Hematopoietic multipotent progenitor cell treated with erythropoietin and hydrocortisone succinate and interleukin-3 and kit ligand, for 8 days (in vitro differentiated cells): Measurements from ENCODE around the gene UBE2I.

Experiments
- DNase-seq: peaks from one replicate; pipeline ENCODE4 v3.0.0-alpha.2; 2015

Gene UBE2I

GRCh38 chr16:1344499-1344898 is 35.1 kb downstream of the UBE2I start:
- no peak for DNase-seq

DNA sequence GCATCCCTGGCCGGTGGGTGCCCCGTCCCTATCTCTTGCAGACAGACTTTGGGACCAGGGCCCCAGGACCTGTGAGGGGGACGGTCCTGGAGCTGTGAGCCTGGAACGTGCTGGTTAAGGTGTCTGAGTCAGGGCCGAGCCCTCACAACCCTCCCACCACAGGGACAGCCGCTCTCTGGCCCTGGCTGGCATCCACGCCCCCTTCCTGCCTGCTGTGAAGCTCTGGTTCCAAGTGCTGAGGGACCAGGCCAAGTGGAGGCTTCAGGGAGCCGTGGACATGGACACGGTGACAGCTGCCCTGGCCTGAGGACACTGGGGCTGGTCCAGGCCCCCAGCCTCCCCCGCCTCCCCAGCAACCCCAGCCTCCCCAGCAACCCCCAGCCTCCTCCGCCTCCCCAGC is 35.7 kb downstream of the UBE2I start:
- no peak for DNase-seq

- no peak for DNase-seq
These were observed 36.4 kb downstream of the UBE2I start for GRCh38 chr16:1345651-1346421.

GRCh38 chr16:1346422-1347285 is 37.2 kb downstream of the UBE2I start:
- DNase-seq = no peak

GRCh38 chr16:1347286-1347855 is 37.9 kb downstream of the UBE2I start:
- DNase-seq = no peak

GRCh38 chr16:1347962-1348361 is 38.5 kb downstream of the UBE2I start:
- DNase-seq = no peak

GRCh38 chr16:1348441-1348840 is 39.0 kb downstream of the UBE2I start:
- DNase-seq = no peak

GRCh38 chr16:1348926-1349325 is 39.5 kb downstream of the UBE2I start:
- DNase-seq = no peak

DNA sequence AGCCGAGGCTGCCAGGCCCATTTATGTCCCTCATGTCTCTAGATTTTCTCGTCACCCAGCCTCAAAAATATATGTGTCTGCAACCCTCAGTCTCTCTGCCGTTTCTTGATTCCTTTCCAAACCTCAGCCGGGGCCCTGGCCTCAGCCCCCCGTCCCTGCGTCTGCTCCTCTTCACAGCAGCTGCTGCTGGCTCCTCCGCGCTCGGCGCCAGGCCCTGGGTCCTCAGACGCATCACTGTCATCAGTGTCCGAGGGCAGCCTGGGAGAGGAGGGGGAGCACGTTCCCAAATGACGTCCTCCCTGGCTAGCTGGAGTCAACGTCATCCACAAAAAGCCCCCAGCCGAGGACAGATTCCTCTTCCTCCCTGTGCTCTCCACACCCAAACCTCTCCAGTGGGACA is 39.9 kb downstream of the UBE2I start:
- no peak for DNase-seq

DNA sequence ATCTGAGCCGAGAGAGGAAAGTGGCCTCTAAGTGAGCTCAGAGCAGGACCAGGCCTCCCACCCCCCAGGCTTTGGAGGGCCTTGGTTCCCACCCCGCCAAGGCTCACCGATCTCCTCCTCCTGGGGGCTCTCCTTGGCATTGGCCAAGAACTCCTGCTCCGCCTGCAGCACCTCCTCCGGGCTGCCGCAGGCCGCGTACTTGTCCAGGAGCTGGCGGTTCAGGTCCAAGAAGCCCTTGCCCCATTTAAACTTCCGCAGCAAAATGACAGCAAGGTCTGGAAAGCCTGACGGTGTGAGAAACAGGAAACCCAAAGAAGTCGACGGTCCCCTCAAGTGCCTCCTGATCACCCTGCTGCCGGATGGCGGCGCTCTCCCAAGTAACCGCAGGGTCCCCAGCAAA is 40.5 kb downstream of the UBE2I start:
- no peak for DNase-seq

- DNase-seq = no peak
These were observed 41.3 kb downstream of the UBE2I start for GRCh38 chr16:1350691-1351090.

- DNase-seq = peak; percentile 35
These were observed 41.8 kb downstream of the UBE2I start for GRCh38 chr16:1351215-1351581.

- DNase-seq = peak; percentile 90
These were observed 42.3 kb downstream of the UBE2I start, which contains the start of the genes GNPTG and TSR3 for GRCh38 chr16:1351582-1352362. Gene GNPTG, plus strand, starts transcription at chr16:1351931. Its CDS starts 35 bp downstream, at chr16:1351966. Gene TSR3, minus strand, starts transcription at chr16:1351878. Its CDS starts 74 bp downstream, at chr16:1351804.

GRCh38 chr16:1354815-1355540 is 45.5 kb downstream of the UBE2I start:
- peak; percentile 70 for DNase-seq

DNA sequence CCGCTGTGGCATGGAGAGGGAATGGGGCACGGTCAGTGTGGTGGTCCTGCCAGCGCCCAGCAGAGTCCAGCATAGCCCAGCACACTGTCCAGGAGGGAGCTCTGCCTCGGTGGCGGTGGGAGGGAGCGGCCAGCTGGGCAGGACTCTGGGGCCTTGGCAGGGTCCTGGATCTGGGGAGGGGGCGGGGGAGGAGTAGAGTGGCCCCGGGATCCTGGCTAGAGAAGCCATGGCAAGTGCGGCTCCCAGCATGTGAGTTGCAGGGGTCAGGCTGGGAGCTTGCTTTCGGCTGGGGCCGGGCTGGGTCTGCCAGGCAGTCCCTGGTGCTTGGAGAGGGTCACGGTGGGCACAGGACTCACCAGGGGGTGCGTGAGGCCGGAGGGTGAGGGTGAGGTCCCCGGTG is 46.2 kb downstream of the UBE2I start:
- DNase-seq = no peak

DNA sequence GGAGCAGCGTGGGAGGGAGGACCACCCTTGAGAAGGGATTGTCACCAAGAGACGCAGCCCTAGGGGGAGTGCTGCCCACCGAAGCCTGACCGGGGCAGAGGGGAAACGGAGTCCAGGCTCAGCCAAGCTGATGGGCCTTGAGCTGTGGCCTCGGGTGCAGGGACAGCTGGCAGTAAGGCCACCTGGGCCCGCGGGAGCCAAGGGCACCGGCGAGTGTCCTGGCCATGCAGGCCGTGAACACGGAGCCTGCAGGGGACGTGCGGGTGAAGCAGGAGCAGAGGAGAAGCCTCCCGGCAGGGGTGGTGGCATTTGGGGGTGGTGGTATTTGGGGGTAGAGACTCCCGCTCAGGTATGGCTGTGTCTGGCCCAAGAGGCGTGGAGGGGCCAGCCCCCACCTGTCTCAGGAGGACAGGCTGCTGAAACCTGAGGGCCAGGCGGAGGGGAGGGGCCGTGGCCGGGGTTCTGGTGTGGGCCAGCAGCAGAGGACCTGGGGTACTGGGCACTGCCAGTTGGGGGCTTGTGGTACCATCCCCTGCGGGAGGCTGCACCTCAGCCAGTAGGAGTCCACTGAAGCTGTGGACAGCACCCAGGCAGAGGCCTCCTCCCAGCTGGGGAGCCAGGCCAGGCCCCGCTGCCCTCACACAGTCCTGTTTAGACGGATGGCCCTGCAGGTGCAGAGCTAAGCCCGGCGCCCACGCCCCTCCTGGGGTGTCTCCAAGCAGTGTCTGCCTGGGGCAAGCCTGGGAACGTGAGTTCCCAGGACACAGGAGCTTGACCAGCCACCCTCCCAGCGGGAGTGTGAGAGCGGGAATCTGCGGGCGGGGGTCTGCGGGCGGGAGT is 46.8 kb downstream of the UBE2I start:
- no peak for DNase-seq

DNA sequence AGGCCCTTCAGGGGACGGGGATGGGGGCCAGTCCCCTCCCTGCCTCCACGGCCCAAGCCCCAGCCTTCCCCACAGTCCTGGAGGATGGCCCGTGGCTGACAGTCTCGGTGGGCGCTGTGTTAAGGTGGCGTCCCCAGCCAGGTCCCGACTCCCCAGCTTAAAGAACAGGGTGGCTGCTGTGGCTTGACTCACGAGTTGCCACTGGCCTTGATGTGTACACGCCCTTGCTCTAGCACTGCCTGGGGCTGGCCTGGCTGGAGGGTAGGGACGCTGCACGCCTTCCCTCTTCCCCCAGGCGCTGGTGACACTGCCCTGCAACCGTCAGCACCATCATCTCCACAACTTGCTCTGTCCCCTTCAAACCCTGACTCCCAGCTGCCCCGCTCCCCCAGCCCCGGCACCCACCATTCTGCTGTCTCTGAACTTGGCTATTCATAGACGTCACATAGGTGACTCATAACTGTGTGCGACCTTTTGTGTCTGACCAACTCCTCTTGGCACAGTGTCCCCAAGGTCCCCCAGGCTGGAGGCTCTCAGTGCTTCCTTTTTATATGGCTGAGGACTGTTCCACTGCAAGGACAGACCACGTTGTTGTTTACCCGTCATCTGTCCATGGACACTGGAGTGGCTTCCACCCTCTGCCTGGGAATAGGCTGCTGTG is 48.6 kb downstream of the UBE2I start:
- no peak for DNase-seq

DNA sequence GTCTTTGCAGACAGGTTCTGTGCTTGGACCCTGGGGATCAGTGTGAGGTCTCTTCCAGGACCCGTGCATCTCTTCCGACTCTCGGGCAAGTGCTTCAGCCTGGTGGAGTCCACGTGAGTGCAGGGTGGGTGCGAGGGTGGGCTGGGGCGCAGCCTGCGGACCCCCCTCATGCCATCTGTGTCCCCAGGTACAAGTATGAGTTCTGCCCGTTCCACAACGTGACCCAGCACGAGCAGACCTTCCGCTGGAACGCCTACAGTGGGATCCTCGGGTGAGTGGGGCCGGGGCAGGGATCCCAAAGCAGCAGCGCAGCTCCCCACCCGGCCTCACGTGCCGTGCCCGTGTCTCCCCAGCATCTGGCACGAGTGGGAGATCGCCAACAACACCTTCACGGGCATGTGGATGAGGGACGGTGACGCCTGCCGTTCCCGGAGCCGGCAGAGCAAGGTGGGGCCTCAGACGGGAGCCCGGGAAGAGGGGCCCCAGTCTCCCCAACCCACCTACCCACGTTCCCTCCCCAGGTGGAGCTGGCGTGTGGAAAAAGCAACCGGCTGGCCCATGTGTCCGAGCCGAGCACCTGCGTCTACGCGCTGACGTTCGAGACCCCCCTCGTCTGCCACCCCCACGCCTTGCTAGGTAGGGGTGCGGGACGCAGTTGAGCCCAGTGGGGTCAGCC is 52.4 kb downstream of the UBE2I start:
- DNase-seq = no peak

DNA sequence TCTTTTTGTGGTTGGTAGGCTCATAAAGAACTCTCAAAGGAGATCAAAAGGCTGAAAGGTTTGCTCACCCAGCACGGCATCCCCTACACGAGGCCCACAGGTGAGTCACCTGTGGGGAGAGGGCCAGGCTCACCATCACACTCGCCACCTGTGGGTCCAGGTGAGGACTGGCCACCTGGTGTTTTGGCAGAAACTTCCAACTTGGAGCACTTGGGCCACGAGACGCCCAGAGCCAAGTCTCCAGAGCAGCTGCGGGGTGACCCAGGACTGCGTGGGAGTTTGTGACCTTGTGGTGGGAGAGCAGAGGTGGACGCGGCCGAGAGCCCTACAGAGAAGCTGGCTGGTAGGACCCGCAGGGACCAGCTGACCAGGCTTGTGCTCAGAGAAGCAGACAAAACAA is 53.4 kb downstream of the UBE2I start:
- DNase-seq = no peak

- DNase-seq = peak; percentile 61
These were observed 54.1 kb downstream of the UBE2I start for GRCh38 chr16:1363501-1364041.
